H1 (cell line): ENCODE measurements around the gene TMEM156. TPM values are rescaled to one million over a fixed set of nuclear protein-coding genes. Genes with fewer than 3 reads are reported as not detected.

Experiments
- EZH2 ChIP-seq: fragments of 200-600 bp; sonication (generic); IDR thresholded peaks from 2 replicates; pipeline ENCODE4 v1.7.1; 2012; ENCODE audit warnings: low read depth, mild to moderate bottlenecking, moderate library complexity, low read length, inconsistent platforms; ENCODE audit not compliant: severe bottlenecking
- KDM1A ChIP-seq: fragments of 200-600, 300-600 bp; sonication (generic); IDR thresholded peaks from 2 replicates; pipeline ENCODE4 v1.7.1; 2016; ENCODE audit warnings: mild to moderate bottlenecking, low read length, borderline replicate concordance
- SUZ12 ChIP-seq: fragments of 200-600 bp; sonication (generic); IDR thresholded peaks from 2 replicates; pipeline ENCODE4 v1.6.1; 2012; ENCODE audit warnings: mild to moderate bottlenecking, inconsistent platforms, low read length, moderate library complexity, mixed read lengths
- TCF12 ChIP-seq: IDR thresholded peaks from 2 replicates; pipeline ENCODE4 v1.6.1; 2011; ENCODE audit warnings: low read depth, mild to moderate bottlenecking, low read length
- polyA plus RNA-seq, 7 experiments: library from polyadenylated mRNA; depleted of rRNA in 3 of 7; stranded (reverse) in 5 of 7; unstranded in 2 of 7; fragments of >200 nt in 5 of 7; fragments of 200-250 nt in 2 of 7; gene quantifications; 1 replicate in 5 of 7; 2 replicates in 1 of 7; 4 replicates in 1 of 7; pipeline versions ENCODE4 v1.2.1 to v1.2.3, GENCODE V29; 2011 to 2013; ENCODE audit warnings: missing spikeins in 2 of 7, mixed read lengths in 2 of 7
- total RNA-seq: library from RNA; stranded (reverse); fragmentation: NEBNext Ultra II Directional; extraction: Animal tissue kit (Norgen Biotek cat#: 25700); gene quantifications from 2 replicates; pipeline ENCODE4 v1.2.1, GENCODE V29; 2021

The TMEM156 gene
- total and polyA plus RNA-seq, 2 of the 8 experiments (the other 6 are each of a cell fraction or from before 2014, with no cell fraction given) = not detected

GRCh38 chr4:39021631-39022030, 10.6 kb downstream of the TMEM156 start (continued):
- TF ChIP-seq KDM1A = no peak
- no peak for TF ChIP-seq SUZ12
- no peak for TF ChIP-seq TCF12
- no peak for TF ChIP-seq EZH2
- TF ChIP-seq, all 59 proteins: peak for 0
